ENCODE measurements around the gene CD2BP2.
"Not testable (repeated sequence)": the region's sequence is repeated elsewhere in the genome, so short reads cannot be mapped to it uniquely, and the experiment has no call there.

The CD2BP2 gene

GRCh38 chr16:30358990-30359870, 4.1 kb upstream of the CD2BP2 start:
- peak; percentile 36 for DNase-seq

- DNase-seq = no peak
Measured at GRCh38 chr16:30358577-30358936, 3.4 kb upstream of the CD2BP2 start.

- no peak for DNase-seq
Measured at GRCh38 chr16:30357715-30358576, 2.8 kb upstream of the CD2BP2 start.

- DNase-seq = no peak
Measured at GRCh38 chr16:30357085-30357714, 2.1 kb upstream of the CD2BP2 start.

- no peak for DNase-seq
Measured at GRCh38 chr16:30356401-30357084, 1.4 kb upstream of the CD2BP2 start.

GRCh38 chr16:30355954-30356308, 823 bp upstream of the CD2BP2 start:
- DNase-seq = no peak

GRCh38 chr16:30354423-30355143, 525 bp downstream of the CD2BP2 start:
- no peak for DNase-seq

- no peak for DNase-seq
Measured at GRCh38 chr16:30353438-30354129, 1.5 kb downstream of the CD2BP2 start.

- DNase-seq = no peak
Measured at GRCh38 chr16:30352488-30353401, 2.4 kb downstream of the CD2BP2 start.

GRCh38 chr16:30351586-30352419, 3.3 kb downstream of the CD2BP2 start:
- DNase-seq = peak; percentile 63

- no peak for DNase-seq
Measured at GRCh38 chr16:30351001-30351441, 4.1 kb downstream of the CD2BP2 start.

GRCh38 chr16:30350134-30350871, 4.8 kb downstream of the CD2BP2 start:
- no peak for DNase-seq

GRCh38 chr16:30349675-30350074, 5.4 kb downstream of the CD2BP2 start:
- no peak for DNase-seq

GRCh38 chr16:30348929-30349328, 6.2 kb downstream of the CD2BP2 start:
- no peak for DNase-seq

- no peak for DNase-seq
Measured at GRCh38 chr16:30348113-30348512, 7.0 kb downstream of the CD2BP2 start.

- no peak for DNase-seq
Measured at GRCh38 chr16:30346286-30346685, 8.8 kb downstream of the CD2BP2 start.

- DNase-seq = not testable (repeated sequence)
Measured at GRCh38 chr16:30343491-30343820, 11.7 kb downstream of the CD2BP2 start.

GRCh38 chr16:30342751-30343490, 12.2 kb downstream of the CD2BP2 start:
- DNase-seq = no peak

Measured in right forelimb (tissue), 1 donor.